LoVo (cell line): Measurements from ENCODE around the gene GNAQ.

Source experiments
- DNase-seq: peaks from one replicate; pipeline ENCODE4 v3.0.0-alpha.2; 2016; ENCODE audit warnings: low spot score

The GNAQ gene

GRCh38 chr9:77815260-77815659, 216.4 kb downstream of the GNAQ start:
- no peak for DNase-seq

GRCh38 chr9:77811832-77812231, 219.8 kb downstream of the GNAQ start:
- DNase-seq, result no peak

- no peak for DNase-seq
These were observed 220.9 kb downstream of the GNAQ start for GRCh38 chr9:77810637-77811119.

- DNase-seq, result no peak
These were observed 221.6 kb downstream of the GNAQ start for GRCh38 chr9:77810047-77810446.

- no peak for DNase-seq
These were observed 222.1 kb downstream of the GNAQ start for GRCh38 chr9:77809552-77809951.

- DNase-seq, result peak; percentile 36
These were observed 222.9 kb downstream of the GNAQ start for GRCh38 chr9:77808751-77809081.

- peak; percentile 58 for DNase-seq
These were observed 223.5 kb downstream of the GNAQ start for GRCh38 chr9:77807846-77808750.

- peak; percentile 32 for DNase-seq
These were observed 224.3 kb downstream of the GNAQ start for GRCh38 chr9:77807281-77807683.

- no peak for DNase-seq
These were observed 224.9 kb downstream of the GNAQ start for GRCh38 chr9:77806741-77807140.

- DNase-seq, result no peak
These were observed 225.8 kb downstream of the GNAQ start for GRCh38 chr9:77805810-77806209.

- DNase-seq, result no peak
These were observed 228.2 kb downstream of the GNAQ start for GRCh38 chr9:77803423-77803822.

- no peak for DNase-seq
These were observed 228.9 kb downstream of the GNAQ start for GRCh38 chr9:77802515-77803293.

GRCh38 chr9:77802064-77802463, 229.5 kb downstream of the GNAQ start:
- no peak for DNase-seq

GRCh38 chr9:77800924-77801551, 230.6 kb downstream of the GNAQ start:
- no peak for DNase-seq

GRCh38 chr9:77798140-77798539, 233.5 kb downstream of the GNAQ start:
- no peak for DNase-seq

- DNase-seq, result no peak
These were observed 236.6 kb downstream of the GNAQ start for GRCh38 chr9:77794985-77795384.

- DNase-seq, result peak; percentile 48
These were observed 237.8 kb downstream of the GNAQ start for GRCh38 chr9:77793849-77794248.

GRCh38 chr9:77789891-77790290, 241.7 kb downstream of the GNAQ start:
- no peak for DNase-seq

- DNase-seq, result no peak
These were observed 246.3 kb downstream of the GNAQ start for GRCh38 chr9:77785341-77785740.

GRCh38 chr9:77783518-77783917, 248.1 kb downstream of the GNAQ start:
- no peak for DNase-seq

- DNase-seq, result no peak
These were observed 252.6 kb downstream of the GNAQ start for GRCh38 chr9:77779010-77779409.

GRCh38 chr9:77773381-77773780, 258.2 kb downstream of the GNAQ start:
- no peak for DNase-seq

- no peak for DNase-seq
These were observed 259.0 kb downstream of the GNAQ start for GRCh38 chr9:77772646-77773045.
